ENCODE results near the gene BANF1.

DNA sequence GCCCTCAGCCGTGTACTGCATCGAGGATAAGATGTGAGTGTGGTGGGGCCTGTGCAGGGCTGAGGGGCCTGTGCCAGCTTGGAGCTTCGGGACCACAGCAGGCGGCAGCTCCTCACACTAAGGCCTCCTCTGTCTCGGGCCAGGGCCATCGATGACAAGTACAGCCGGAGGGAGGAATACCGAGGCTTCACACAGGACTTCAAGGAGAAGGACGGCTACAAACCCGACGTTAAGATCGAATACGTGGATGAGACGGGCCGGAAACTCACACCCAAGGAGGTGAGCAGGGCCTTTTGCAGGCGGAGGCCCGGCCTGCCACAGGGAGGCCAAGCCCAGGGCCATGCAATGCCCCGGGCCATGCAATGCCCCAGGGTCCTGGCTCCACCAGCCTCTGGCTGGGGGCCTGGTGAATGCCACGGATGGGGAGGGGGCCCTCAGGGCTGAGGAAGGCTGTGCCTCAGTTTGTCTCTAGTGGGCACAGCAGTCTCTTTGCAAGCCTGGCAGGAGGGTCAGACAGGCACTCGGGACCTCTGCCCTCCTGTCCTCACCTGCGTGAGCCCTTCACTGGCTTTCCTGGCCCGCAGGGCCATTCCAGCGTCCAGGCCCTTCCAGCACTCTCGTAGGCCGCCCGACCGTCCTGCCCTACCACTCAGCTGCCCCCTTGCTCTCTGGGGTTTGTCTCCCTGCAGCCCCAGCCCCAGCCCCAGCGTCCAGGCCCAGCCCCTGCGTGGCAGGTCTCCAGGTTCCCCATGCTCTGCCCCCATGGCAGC, 24.5 kb upstream of the BANF1 start:
- TF ChIP-seq EZH2 (IDR thresholded peaks at IDR 0.05; ENCODE audit: borderline replicate concordance, low read length): no peak
- TF ChIP-seq, protein P1, sequence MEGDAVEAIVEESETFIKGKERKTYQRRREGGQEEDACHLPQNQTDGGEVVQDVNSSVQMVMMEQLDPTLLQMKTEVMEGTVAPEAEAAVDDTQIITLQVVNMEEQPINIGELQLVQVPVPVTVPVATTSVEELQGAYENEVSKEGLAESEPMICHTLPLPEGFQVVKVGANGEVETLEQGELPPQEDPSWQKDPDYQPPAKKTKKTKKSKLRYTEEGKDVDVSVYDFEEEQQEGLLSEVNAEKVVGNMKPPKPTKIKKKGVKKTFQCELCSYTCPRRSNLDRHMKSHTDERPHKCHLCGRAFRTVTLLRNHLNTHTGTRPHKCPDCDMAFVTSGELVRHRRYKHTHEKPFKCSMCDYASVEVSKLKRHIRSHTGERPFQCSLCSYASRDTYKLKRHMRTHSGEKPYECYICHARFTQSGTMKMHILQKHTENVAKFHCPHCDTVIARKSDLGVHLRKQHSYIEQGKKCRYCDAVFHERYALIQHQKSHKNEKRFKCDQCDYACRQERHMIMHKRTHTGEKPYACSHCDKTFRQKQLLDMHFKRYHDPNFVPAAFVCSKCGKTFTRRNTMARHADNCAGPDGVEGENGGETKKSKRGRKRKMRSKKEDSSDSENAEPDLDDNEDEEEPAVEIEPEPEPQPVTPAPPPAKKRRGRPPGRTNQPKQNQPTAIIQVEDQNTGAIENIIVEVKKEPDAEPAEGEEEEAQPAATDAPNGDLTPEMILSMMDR (conservative IDR thresholded peaks at IDR 0.05 in 1 of 2, IDR thresholded peaks at IDR 0.05 in 1 of 2; ENCODE audit: extremely low read depth in 1 of 2, insufficient read depth in 1 of 2, low read depth in 1 of 2, low read length in 2 of 2): no peak
